Lower leg skin (tissue), 3 donors: ENCODE results near the gene FAM234A.

Experiments
- CTCF ChIP-seq, 3 donors: fragments of 450-650 bp; IDR thresholded peaks; one replicate each; pipeline ENCODE4 v1.5.1; 2016; ENCODE audit warnings: antibody characterized with exemption in 3 of 3, mild to moderate bottlenecking in 3 of 3, moderate library complexity in 2 of 3
- POLR2A ChIP-seq, 2 donors: fragments of 450-650 bp; IDR thresholded peaks; one replicate each; pipeline ENCODE4 v1.6.1; 2016 to 2017; ENCODE audit warnings: antibody characterized with exemption in 2 of 2, mild to moderate bottlenecking in 1 of 2, moderate library complexity in 1 of 2

- TF ChIP-seq CTCF (IDR thresholded peaks at IDR 0.05) (no peak), POLR2A (IDR thresholded peaks at IDR 0.05) (no peak)
These were observed 79.7 kb downstream of the FAM234A start for GRCh38 chr16:314351-314750.
